Daoy (cell line): ENCODE results near the gene TMEM131. TPM values are rescaled to one million over a fixed set of nuclear protein-coding genes. Genes with fewer than 3 reads are reported as not detected.
"Not testable (repeated sequence)": the region's sequence is repeated elsewhere in the genome, so short reads cannot be mapped to it uniquely, and the experiment has no call there.

Source experiments
- DNase-seq: peaks from one replicate; pipeline ENCODE4 v3.0.0-alpha.2; 2015; ENCODE audit warnings: low read depth
- total RNA-seq: library from RNA; depleted of rRNA; stranded (reverse); fragments of >200 nt; shearing (Covaris generic); gene quantifications from 2 replicates; pipeline ENCODE4 v1.2.3, GENCODE V29; 2014

The TMEM131 gene
- total RNA-seq, 1 experiment from 2014 or later = 10.5 TPM

GRCh38 chr2:97863829-97864228 is 131.9 kb downstream of the TMEM131 start:
- DNase-seq = no peak

- no peak for DNase-seq
Measured at GRCh38 chr2:97861177-97861576, 134.6 kb downstream of the TMEM131 start.

- DNase-seq = no peak
Measured at GRCh38 chr2:97858442-97858841, 137.3 kb downstream of the TMEM131 start.

- DNase-seq = no peak
Measured at GRCh38 chr2:97857553-97857952, 138.2 kb downstream of the TMEM131 start.

GRCh38 chr2:97853057-97853456 is 142.7 kb downstream of the TMEM131 start:
- DNase-seq = not testable (repeated sequence)

- DNase-seq = no peak
Measured at GRCh38 chr2:97851172-97851571, 144.6 kb downstream of the TMEM131 start.

GRCh38 chr2:97849881-97850528 is 145.7 kb downstream of the TMEM131 start:
- DNase-seq = no peak

- no peak for DNase-seq
Measured at GRCh38 chr2:97848306-97848705, 147.4 kb downstream of the TMEM131 start.

- DNase-seq = not testable (repeated sequence)
Measured at GRCh38 chr2:97846716-97847115, 149.0 kb downstream of the TMEM131 start.

GRCh38 chr2:97845818-97846217 is 149.9 kb downstream of the TMEM131 start:
- DNase-seq = no peak

GRCh38 chr2:97845133-97845532 is 150.6 kb downstream of the TMEM131 start:
- no peak for DNase-seq

- no peak for DNase-seq
Measured at GRCh38 chr2:97844311-97844859, 151.4 kb downstream of the TMEM131 start.

- DNase-seq = no peak
Measured at GRCh38 chr2:97840198-97840597, 155.6 kb downstream of the TMEM131 start.

GRCh38 chr2:97834610-97835009 is 161.1 kb downstream of the TMEM131 start:
- DNase-seq = no peak

GRCh38 chr2:97831121-97831520 is 164.6 kb downstream of the TMEM131 start:
- no peak for DNase-seq

GRCh38 chr2:97829255-97829654 is 166.5 kb downstream of the TMEM131 start:
- not testable (repeated sequence) for DNase-seq

GRCh38 chr2:97827013-97827412 is 168.7 kb downstream of the TMEM131 start:
- DNase-seq = not testable (repeated sequence)

- not testable (repeated sequence) for DNase-seq
Measured at GRCh38 chr2:97826266-97826847, 169.4 kb downstream of the TMEM131 start.

GRCh38 chr2:97824011-97824410 is 171.7 kb downstream of the TMEM131 start:
- not testable (repeated sequence) for DNase-seq

- DNase-seq = not testable (repeated sequence)
Measured at GRCh38 chr2:97821862-97822261, 173.9 kb downstream of the TMEM131 start.

GRCh38 chr2:97819754-97820153 is 176.0 kb downstream of the TMEM131 start:
- no peak for DNase-seq

GRCh38 chr2:97816411-97816810 is 179.3 kb downstream of the TMEM131 start:
- no peak for DNase-seq

GRCh38 chr2:97812931-97813330 is 182.8 kb downstream of the TMEM131 start:
- DNase-seq = no peak
